Hepatocyte (in vitro differentiated cells): ENCODE results near the gene WBP1L. TPM values are rescaled to one million over a fixed set of nuclear protein-coding genes. Genes with fewer than 3 reads are reported as not detected.

ENCODE experiments used
- DNase-seq: peaks from one replicate; pipeline ENCODE4 v3.0.0-alpha.2; 2016; ENCODE audit warnings: low spot score
- H2AFZ ChIP-seq: fragments of 200-600 bp; sonication (generic); 2 replicates; pipeline ENCODE4 v1.6.0; 2016; ENCODE audit warnings: antibody characterized with exemption, mild to moderate bottlenecking
- H3K27ac ChIP-seq: fragments of 200-600 bp; sonication (generic); 2 replicates; pipeline ENCODE4 v1.5.1; 2016; ENCODE audit warnings: mild to moderate bottlenecking
- H3K27me3 ChIP-seq: fragments of 200-600 bp; sonication (generic); 2 replicates; pipeline ENCODE4 v1.6.1; 2016
- H3K36me3 ChIP-seq: fragments of 200-600 bp; sonication (generic); replicated peaks from 2 replicates; pipeline ENCODE4 v1.5.1; 2016; ENCODE audit warnings: low read depth; ENCODE audit not compliant: insufficient read depth
- H3K4me1 ChIP-seq: fragments of 200-600 bp; sonication (generic); 2 replicates; pipeline ENCODE4 v1.5.1; 2016; ENCODE audit warnings: mild to moderate bottlenecking, moderate library complexity; ENCODE audit not compliant: insufficient read depth
- H3K4me2 ChIP-seq: fragments of 200-600 bp; sonication (generic); 2 replicates; pipeline ENCODE4 v1.6.0; 2016
- H3K4me3 ChIP-seq: fragments of 200-600 bp; sonication (generic); 2 replicates; pipeline ENCODE4 v1.5.1; 2016; ENCODE audit warnings: mild to moderate bottlenecking
- H3K79me2 ChIP-seq: fragments of 200-600 bp; sonication (generic); 2 replicates; pipeline ENCODE4 v1.6.0; 2017; ENCODE audit warnings: mild to moderate bottlenecking
- H3K9me2 ChIP-seq: fragments of 200-600 bp; sonication (generic); replicated peaks from 2 replicates; pipeline ENCODE4 v1.6.0; 2017; ENCODE audit warnings: mild to moderate bottlenecking; ENCODE audit not compliant: insufficient read depth
- H3K9me3 ChIP-seq: fragments of 200-600 bp; sonication (generic); 2 replicates; pipeline ENCODE4 v1.5.1; 2016; ENCODE audit warnings: low read depth, mild to moderate bottlenecking
- H4K20me1 ChIP-seq: fragments of 200-600 bp; sonication (generic); 2 replicates; pipeline ENCODE4 v1.6.0; 2016; ENCODE audit warnings: mild to moderate bottlenecking; ENCODE audit not compliant: insufficient read depth, poor library complexity, severe bottlenecking
- EZH2 ChIP-seq: fragments of 200-600 bp; sonication (generic); IDR thresholded peaks from 2 replicates; pipeline ENCODE4 v1.6.1; 2016; ENCODE audit warnings: antibody characterized with exemption, mild to moderate bottlenecking, borderline replicate concordance
- EZH2phosphoT487 ChIP-seq: fragments of 200-600 bp; sonication (generic); IDR thresholded peaks from one replicate; pipeline ENCODE4 v1.6.1; 2018; ENCODE audit warnings: antibody characterized with exemption, mild to moderate bottlenecking, low read depth, moderate library complexity; ENCODE audit not compliant: unreplicated experiment, severe bottlenecking
- WGBS: methylation state at CpG from one replicate; pipeline ENCODE4 v1.1.6; 2016; ENCODE audit warnings: low lambda C conversion rate; ENCODE audit errors: missing lambda C conversion rate; 5-methylcytosine and 5-hydroxymethylcytosine counted together
- polyA plus RNA-seq: library from polyadenylated mRNA; unstranded; fragments of >200 nt; fragmentation: Nextera tagmentation; extraction: Ambion mirVana; gene quantifications from 2 replicates; pipeline ENCODE4 v1.2.1, GENCODE V29; 2016
- total RNA-seq: library from RNA; depleted of rRNA; stranded (reverse); fragments of >200 nt; gene quantifications from 2 replicates; pipeline ENCODE4 v1.2.3, GENCODE V29; 2014
- TF ChIP-seq, protein P1 (sequence below): fragments of 200-600 bp; sonication (generic); IDR thresholded peaks from 2 replicates; pipeline ENCODE4 v1.5.1; 2016; ENCODE audit warnings: antibody characterized with exemption, mild to moderate bottlenecking; ENCODE audit not compliant: poor library complexity

Gene WBP1L
- total and polyA plus RNA-seq, 2 experiments from 2014 or later: 21.6 to 57.1 TPM

DNA sequence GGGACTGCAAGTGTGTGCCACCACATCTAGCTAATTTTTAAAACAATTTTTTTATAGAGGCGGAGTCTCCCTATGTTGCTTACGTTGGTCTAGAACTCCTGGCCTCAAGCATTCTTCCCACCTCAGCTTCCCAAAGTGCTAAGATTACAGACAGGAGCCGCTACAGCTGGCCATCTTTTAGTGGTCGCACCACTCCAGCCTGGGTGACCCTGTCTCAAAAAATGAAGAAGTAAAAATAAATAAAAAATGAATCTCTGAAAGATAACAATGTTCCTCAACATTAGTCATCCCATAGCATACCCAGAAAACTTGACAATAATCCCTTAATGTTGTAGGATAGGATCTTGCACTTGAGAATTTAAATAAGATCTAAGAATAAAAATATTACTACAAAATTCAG lies 18.2 kb downstream of the WBP1L start:
- Histone ChIP-seq H2AFZ (no peak overlapping the region), H3K9me2 (no peaks in the 10 kb centered on the region), H3K27me3 (no peaks in the 10 kb centered on the region), H3K79me2 (peaks cover 70% of the 10 kb centered on the region), H3K4me2 (no peak overlapping the region), H3K9me3 (no peaks in the 10 kb centered on the region), H3K36me3 (no peaks in the 10 kb centered on the region), H3K4me1 (peaks cover 23% of the 10 kb centered on the region), H4K20me1 (no peaks in the 10 kb centered on the region), H3K27ac (no peak overlapping the region), H3K4me3 (no peak overlapping the region)
- 96% methylated on average over 4 of the region's 4 CpGs for WGBS
- TF ChIP-seq, protein P1, sequence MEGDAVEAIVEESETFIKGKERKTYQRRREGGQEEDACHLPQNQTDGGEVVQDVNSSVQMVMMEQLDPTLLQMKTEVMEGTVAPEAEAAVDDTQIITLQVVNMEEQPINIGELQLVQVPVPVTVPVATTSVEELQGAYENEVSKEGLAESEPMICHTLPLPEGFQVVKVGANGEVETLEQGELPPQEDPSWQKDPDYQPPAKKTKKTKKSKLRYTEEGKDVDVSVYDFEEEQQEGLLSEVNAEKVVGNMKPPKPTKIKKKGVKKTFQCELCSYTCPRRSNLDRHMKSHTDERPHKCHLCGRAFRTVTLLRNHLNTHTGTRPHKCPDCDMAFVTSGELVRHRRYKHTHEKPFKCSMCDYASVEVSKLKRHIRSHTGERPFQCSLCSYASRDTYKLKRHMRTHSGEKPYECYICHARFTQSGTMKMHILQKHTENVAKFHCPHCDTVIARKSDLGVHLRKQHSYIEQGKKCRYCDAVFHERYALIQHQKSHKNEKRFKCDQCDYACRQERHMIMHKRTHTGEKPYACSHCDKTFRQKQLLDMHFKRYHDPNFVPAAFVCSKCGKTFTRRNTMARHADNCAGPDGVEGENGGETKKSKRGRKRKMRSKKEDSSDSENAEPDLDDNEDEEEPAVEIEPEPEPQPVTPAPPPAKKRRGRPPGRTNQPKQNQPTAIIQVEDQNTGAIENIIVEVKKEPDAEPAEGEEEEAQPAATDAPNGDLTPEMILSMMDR: no peak
- TF ChIP-seq EZH2 (no peak), EZH2phosphoT487 (no peak)
- DNase-seq: no peak

DNA sequence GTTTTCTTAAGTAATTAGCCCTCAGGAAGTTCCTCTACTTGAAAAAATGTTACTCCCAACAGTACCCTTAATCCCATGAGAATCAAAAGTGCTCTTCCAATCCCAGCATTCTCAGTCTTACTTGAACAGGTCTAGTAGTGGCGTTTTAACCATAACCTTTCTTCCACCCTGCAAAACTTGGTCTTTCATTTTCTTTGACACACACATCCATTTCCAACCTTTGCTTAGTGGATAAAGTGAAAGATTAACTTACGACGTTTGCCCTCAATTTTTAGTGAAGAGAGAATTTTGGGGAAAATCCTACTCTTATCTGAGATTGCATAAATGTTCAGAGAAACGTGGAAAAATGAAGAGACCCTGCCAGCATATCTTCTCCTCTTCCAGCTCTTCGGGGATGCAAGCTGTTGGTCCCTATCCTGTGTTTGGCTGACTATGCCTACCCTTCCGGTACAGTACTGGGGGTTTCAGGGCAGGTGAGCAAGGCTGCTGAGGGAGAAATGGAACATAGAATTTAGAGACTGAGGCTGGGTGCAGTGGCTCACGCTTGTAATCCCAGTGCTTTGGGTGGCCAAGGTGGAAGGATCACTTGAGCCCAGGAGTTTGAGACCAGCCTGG lies 18.8 kb downstream of the WBP1L start:
- Histone ChIP-seq H3K4me3 (no peak overlapping the region), H2AFZ (no peak overlapping the region), H3K27ac (no peak overlapping the region), H3K27me3 (no peaks in the 10 kb centered on the region), H3K36me3 (no peaks in the 10 kb centered on the region), H3K9me2 (no peaks in the 10 kb centered on the region), H3K79me2 (peaks cover 68% of the 10 kb centered on the region), H3K9me3 (no peaks in the 10 kb centered on the region), H4K20me1 (no peaks in the 10 kb centered on the region), H3K4me2 (no peak overlapping the region), H3K4me1 (peaks cover 28% of the 10 kb centered on the region)
- TF ChIP-seq, protein P1: no peak
- no peak for TF ChIP-seq EZH2phosphoT487
- no peak for TF ChIP-seq EZH2
- 71% methylated on average over 7 of the region's 7 CpGs for WGBS
- no peak for DNase-seq

DNA sequence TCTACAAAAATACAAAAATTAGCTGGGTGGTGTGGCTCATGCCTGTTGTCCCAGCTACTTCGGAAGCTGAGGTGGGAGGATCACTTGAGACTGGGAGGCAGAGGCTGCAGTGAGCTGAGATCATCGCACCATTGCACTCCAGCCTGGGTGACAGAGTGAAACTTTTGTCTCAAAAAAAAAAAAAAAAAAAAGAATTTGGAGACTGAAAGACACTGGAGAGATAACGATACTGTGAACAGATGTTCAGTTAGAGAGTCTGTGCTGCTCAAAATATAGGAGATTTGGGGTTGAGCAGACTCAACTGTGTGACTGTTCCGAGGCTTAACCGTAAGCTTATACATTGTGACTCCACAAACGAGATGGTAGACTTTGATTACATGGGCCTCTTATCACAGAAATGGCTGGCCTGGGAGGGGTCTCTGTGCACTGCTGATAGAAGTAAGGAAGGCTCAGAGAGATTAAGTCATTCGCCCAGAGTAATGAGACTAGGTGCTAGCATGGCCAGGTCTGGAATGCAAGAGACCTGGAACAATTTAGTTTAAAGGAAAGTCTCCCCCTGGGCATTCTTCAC lies 19.4 kb downstream of the WBP1L start:
- H3K4me3 ChIP-seq: no peak overlapping the region
- no peaks in the 10 kb centered on the region for H4K20me1 ChIP-seq
- no peak for DNase-seq
- WGBS: 62% methylated on average over 7 of the region's 7 CpGs
- H2AFZ ChIP-seq: no peak overlapping the region
- H3K9me2 ChIP-seq: no peaks in the 10 kb centered on the region
- H3K4me2 ChIP-seq: no peak overlapping the region
- peak overlapping the region; percentile 71 for H3K27ac ChIP-seq
- no peak for TF ChIP-seq EZH2
- no peak for TF ChIP-seq EZH2phosphoT487
- TF ChIP-seq, protein P1: no peak
- peaks cover 28% of the 10 kb centered on the region for H3K4me1 ChIP-seq
- peaks cover 71% of the 10 kb centered on the region for H3K79me2 ChIP-seq
- no peaks in the 10 kb centered on the region for H3K9me3 ChIP-seq
- H3K27me3 ChIP-seq: no peaks in the 10 kb centered on the region
- H3K36me3 ChIP-seq: no peaks in the 10 kb centered on the region
